Hematopoietic multipotent progenitor cell treated with erythropoietin and hydrocortisone succinate and interleukin-3 and kit ligand, for 6 days (in vitro differentiated cells): ENCODE data around the gene HDDC2.

Source experiments
- DNase-seq: peaks from one replicate; pipeline ENCODE4 v3.0.0-alpha.2; 2015

Gene HDDC2

DNA sequence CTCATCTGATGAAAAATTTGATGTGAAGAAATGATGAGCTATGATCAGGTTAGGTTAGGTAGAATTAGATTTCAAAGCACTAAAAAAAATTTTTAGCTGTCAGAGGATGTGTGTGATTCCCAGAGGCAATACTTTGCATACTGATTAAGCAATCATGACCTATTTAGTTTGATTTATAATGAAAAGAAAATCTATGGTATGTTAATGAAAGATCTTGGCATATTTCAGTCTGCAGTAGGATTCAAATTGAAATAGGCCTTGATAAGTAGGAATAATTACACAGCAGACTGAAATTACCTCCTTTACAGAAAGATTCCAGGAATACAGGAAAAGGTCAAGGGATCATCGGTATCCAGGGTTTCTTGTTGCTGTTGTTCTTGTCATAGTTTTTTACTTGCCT is 69.3 kb downstream of the HDDC2 start:
- no peak for DNase-seq

DNA sequence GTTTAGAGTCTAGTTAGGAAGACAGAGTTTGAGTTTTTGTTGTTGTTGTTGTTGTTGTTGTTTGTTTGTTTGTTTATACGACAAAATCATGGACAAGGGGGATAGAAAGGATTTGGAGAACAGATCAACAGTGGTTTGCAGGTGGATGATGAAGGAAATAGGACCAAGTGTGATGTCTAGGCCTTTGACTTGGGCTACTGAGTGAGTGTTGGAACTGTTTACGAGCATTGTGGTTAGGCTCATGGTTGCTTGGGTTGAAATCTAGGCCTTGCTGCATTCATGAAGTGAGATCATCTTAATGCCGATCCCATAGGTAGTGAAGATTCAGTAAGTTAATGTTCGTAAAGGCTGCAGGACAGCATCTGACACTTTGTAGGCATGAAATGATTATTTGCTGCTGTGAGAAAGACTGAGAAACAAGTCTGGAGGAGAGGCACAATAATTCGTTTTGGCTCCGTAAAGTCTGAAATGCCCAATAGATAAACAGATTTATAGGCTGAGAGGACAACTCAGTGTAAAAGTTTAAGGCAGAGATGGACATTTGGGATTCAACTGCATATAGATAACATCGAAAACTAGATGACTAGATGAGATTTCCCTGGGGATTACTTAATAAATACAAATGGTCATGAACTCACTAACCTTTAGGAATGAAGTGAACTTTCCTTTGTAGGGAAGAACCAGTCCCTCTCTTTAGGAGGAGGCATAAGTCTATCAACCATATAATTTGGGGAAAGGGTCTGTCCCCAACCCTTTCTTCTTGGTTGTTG is 70.0 kb downstream of the HDDC2 start:
- no peak for DNase-seq

DNA sequence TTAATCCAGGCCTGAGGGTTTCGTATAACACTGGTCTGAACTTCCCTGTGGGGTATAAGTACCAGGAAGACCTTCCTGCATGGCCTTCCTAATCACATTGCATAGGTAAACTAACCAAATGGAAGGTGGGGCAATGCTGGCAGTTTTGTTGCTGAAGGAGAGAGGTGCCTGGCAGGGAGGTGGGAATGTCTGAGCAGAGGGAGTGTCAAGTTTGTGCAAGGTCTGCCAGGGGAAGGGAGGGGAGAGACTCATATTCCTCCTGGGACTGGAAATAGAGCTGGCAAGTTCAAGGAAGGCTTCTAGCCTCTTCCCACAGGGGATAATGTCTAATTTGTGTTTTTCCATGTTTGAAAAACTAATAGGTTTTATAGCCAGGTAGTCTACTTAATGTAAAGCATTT is 70.6 kb downstream of the HDDC2 start:
- DNase-seq: no peak

DNA sequence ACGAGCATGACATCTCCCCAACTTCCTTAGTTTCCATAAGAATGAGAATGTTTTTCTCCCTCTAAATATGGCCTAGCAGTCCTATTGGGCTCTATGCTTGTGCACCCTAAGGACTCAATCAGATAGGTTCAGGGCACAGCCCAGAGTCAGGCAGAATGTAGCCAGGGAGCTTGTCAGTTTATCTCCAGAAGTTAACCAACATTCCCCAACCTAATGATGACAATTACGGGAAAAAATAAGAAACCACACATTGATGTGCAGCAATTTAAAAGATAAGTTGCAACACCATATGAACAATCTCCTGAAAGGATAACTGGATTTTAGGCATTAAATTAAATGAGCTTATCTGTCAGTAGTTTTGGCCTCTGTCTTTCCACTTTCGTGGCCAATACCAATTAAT is 71.1 kb downstream of the HDDC2 start:
- no peak for DNase-seq

- DNase-seq: no peak
These were observed 72.7 kb downstream of the HDDC2 start for GRCh38 chr6:125228981-125229479.

GRCh38 chr6:125227244-125227643 is 74.5 kb downstream of the HDDC2 start:
- no peak for DNase-seq
